Activated CD8-positive, alpha-beta memory T cell treated with anti-CD3 and anti-CD28 coated beads, Interleukin-2, amount 10 ng/mL, durations not matched to agents 7 days and 5 days (primary cell): ENCODE measurements around the gene HOXA2. TPM values are rescaled to one million over a fixed set of nuclear protein-coding genes. Genes with fewer than 3 reads are reported as not detected.

Experiments
- ATAC-seq: fragments of 150-1000 bp; cut with Tn5 transposase; one replicate; pipeline ENCODE4 v1.10.0; 2021; ENCODE audit warnings: moderate library complexity
- CTCF ChIA-PET: fragments of 350-600 bp; sonication (Branson Sonifier 250); formaldehyde crosslinking; loops from one replicate; lab custom pipeline; 2021; ENCODE audit warnings: antibody characterized with exemption; lab: Charles Lee
- DNase-seq: peaks from one replicate; pipeline ENCODE4 v3.0.0-alpha.2; 2020
- H3K27ac Mint-ChIP-seq: one replicate; pipeline ENCODE4 v1.8.0; 2021; ENCODE audit warnings: mild to moderate bottlenecking, mixed read lengths
- H3K27me3 Mint-ChIP-seq: one replicate; pipeline ENCODE4 v1.8.0; 2021; ENCODE audit warnings: mixed read lengths
- H3K36me3 Mint-ChIP-seq: one replicate; pipeline ENCODE4 v1.8.0; 2021; ENCODE audit warnings: mild to moderate bottlenecking, mixed read lengths
- H3K4me1 Mint-ChIP-seq: one replicate; pipeline ENCODE4 v1.8.0; 2021; ENCODE audit warnings: mixed read lengths
- H3K4me3 Mint-ChIP-seq: one replicate; pipeline ENCODE4 v1.8.0; 2021; ENCODE audit warnings: mild to moderate bottlenecking, moderate library complexity, mixed read lengths
- H3K9me3 Mint-ChIP-seq: one replicate; pipeline ENCODE4 v1.8.0; 2022; ENCODE audit warnings: low read depth, mixed read lengths
- total RNA-seq, 2 experiments: library from RNA; stranded (reverse); gene quantifications; one replicate each; pipeline ENCODE4 v1.2.3, GENCODE V29; 2021

The HOXA2 gene
- total RNA-seq, 2 experiments from 2014 or later: not detected

DNA sequence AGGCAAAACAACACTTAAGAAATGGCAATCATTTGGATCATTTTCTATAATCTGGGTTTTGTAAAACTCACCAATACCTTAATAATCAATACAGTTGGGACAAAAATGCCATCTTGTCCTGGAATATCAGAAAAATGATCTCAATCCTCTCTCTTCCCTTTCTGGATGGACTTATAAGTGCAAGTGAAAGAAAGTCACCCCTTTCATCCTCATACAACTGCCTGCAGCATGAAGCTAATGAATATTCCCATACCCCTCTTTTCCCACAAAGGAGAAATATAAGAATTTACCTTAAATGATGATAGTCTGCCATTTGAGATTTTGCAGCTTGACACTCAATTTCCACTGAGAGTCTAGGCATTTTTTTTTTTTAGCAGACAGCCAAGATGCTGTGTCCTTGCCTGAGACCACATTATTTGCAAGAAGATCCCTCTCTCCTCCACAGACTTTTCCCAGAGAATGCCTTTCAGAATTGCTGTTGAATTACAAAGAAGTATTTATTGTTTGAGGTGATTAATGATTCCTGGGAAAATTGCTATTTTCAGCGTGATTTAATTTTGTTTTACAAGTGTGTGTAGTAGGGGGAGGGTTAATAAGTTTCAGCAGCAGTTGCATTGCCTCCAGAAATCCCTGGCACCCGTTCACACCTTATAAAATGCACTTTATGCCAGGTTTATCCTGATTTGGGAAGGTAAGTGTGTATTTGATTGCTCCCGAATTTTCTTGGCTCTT, 24.3 kb upstream of the HOXA2 start:
- H3K36me3 Mint-ChIP-seq: no peaks in the 10 kb centered on the region
- no peaks in the 10 kb centered on the region for H3K9me3 Mint-ChIP-seq
- no peak overlapping the region for H3K4me3 Mint-ChIP-seq
- ATAC-seq (no peak), DNase-seq (no peak)
- H3K4me1 Mint-ChIP-seq: peaks cover 2% of the 10 kb centered on the region
- peaks cover 45% of the 10 kb centered on the region for H3K27me3 Mint-ChIP-seq
- CTCF ChIA-PET: interaction anchor here (0.6 kb wide), 1 partner anchor 559 kb away, joined by 3 read pairs; no protein-coding TSS in a partner anchor
- no peak overlapping the region for H3K27ac Mint-ChIP-seq

DNA sequence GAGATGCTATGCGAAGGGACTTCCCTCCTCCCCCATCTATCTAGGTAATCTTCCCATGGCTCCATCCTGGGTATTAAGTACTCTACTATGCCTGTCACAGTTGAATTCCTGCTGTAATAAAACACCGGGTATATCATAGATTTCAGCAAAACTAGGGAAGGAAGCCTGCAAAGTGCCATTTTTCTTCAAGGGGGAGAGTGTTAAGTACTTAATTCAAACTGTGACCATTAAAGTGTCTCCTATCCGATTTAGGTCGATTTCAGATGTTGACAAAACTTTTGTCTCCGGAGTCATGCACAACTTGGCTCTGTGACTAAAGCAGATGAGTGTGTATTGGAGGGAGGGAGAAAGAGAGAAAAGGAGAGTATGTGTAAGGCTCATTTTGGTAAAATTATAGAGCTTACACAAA, 23.5 kb upstream of the HOXA2 start:
- ATAC-seq (no peak), DNase-seq (no peak)
- Mint-ChIP-seq H3K27ac (no peak overlapping the region), H3K4me3 (no peak overlapping the region), H3K36me3 (no peaks in the 10 kb centered on the region), H3K27me3 (peaks cover 39% of the 10 kb centered on the region), H3K4me1 (no peaks in the 10 kb centered on the region), H3K9me3 (no peaks in the 10 kb centered on the region)
- CTCF ChIA-PET: interaction anchor here (0.6 kb wide), 1 partner anchor 560 kb away, joined by 3 read pairs; no protein-coding TSS in a partner anchor

DNA sequence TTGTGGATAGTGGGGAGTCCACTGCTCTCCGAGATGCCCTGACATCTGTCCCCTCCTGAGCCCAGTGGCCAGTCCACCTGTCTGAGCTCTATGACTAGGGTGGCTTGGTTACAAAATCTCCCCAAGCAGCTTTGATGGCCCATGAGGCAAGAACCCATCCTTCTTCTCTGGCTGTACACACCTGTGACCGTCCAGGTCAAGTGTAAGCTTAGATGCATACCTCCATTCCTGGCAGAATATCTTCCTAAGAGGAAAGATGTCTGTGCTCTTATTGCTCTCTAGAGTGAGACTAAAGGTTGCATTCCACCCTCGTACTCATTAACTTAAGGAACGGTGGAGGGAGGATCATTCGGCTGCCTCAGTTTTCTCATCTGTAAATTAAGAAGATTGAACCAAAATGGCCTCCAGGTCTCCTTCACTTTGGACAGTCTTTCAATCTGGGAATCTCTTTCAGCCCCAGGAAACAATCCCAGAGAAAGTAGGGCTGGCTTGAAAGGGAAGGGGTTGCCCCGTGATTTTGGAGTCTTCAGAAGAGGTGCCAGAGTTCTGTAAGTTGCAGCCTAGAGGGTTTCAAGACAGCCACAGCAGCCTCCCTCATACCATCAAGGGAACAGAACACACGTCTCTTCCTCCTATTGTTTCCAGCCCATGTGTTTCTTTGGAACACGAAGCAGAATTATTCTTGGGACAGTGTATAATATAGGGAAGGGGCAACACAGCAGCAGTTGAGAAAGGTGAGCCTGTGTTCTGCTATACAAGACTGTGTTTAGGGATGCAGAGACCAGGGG, 22.6 kb upstream of the HOXA2 start:
- Mint-ChIP-seq H3K9me3 (no peaks in the 10 kb centered on the region), H3K4me1 (no peaks in the 10 kb centered on the region), H3K27ac (no peak overlapping the region), H3K4me3 (no peak overlapping the region), H3K27me3 (peaks cover 39% of the 10 kb centered on the region), H3K36me3 (no peaks in the 10 kb centered on the region)
- no peak for ATAC-seq
- CTCF ChIA-PET: no interaction called here
- DNase-seq: no peak

DNA sequence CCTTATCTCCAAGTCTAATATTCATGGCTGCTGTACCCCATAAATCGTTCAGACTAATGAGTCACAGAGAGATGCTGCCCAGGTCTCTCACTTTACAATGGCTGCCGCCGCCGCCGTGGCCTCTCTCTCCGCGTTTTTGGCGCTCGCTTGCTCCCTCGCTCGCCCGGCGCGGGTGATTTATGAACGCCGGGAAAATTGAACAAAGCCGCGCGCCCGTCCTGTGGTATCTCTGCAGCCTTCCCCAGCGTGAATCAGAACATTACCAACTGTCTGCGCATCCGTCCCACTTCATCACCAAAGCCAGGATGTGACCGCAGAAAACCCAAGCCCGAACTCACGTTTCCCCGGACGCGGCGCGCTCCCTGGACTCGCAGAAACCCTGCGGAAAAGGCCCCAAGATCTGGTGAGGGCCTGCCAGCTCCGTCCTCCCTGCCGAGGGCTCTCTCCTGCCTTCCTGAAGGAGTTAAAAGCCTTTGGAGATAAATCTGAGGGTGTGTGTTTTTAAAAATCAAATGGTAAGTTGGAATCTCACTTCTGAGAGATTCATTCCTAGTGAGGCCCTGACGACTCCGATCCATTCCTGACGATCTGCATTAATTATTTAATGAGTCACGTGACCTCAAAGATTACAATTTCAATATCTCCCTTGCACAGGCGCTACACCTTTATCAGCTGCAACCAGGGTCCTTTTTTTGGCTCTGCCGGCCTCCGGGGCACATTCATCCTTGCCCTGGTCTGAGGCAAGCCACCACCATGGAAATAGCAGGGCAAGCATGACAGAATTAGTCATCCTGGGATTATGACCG, 21.8 kb upstream of the HOXA2 start:
- Mint-ChIP-seq H3K9me3 (no peaks in the 10 kb centered on the region), H3K4me1 (no peaks in the 10 kb centered on the region), H3K4me3 (no peak overlapping the region), H3K36me3 (no peaks in the 10 kb centered on the region), H3K27ac (no peak overlapping the region), H3K27me3 (peaks cover 35% of the 10 kb centered on the region)
- CTCF ChIA-PET: no interaction called here
- DNase-seq (no peak), ATAC-seq (no peak)

DNA sequence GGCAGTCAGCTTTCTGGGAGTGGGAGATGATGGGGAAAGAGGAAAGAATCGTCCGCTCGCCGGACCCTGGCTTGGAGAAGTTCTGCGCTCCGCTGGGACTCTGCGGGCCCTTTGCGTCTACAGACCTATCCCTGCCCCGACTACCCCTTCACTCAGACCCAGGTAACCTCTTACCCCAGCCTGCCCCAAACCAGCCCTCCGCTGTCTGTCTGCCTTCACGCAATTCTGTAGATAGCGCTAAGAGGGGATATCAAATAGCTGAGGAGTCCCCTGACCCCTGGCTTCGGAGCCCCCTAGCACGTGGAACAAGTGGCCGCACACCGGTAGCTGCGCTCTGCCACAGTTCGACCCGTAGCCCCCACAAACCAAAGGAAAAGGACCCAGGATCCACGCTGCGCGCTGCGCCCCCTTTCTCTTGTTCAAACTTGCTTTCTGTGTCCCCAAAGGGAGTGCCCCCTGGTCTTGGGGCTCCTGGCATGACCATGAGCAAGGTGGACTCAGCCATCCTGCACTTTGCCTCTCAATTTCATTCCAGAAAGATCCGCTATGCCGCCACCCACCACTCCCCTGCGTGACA, 21.1 kb upstream of the HOXA2 start:
- Mint-ChIP-seq H3K27ac (no peak overlapping the region), H3K9me3 (no peaks in the 10 kb centered on the region), H3K4me1 (no peaks in the 10 kb centered on the region), H3K4me3 (no peak overlapping the region), H3K36me3 (no peaks in the 10 kb centered on the region), H3K27me3 (peaks cover 29% of the 10 kb centered on the region)
- DNase-seq (no peak), ATAC-seq (no peak)
- CTCF ChIA-PET: no interaction called here

DNA sequence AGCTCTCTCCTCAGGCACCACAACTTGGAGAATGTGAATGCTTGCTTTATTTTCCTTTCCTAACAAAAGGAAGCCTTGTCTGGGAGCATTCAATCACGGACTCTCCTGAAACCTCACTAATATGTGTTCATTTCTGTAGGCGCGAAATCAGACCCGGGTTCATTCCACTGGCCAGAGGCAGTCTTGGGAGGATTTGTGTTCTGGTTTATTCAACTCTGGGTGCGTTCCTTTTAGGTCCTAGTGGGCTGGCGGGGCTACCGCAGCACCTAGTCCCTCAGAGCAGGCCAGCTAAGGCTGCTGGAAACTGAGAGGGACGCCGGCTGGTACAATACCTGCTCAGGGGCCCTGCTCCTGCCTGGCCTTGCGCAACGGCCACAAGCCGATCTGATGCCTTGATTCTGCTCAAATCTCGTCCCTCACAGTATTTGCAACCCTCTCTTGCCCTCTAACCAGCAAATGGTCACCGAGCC, 20.6 kb upstream of the HOXA2 start:
- H3K27me3 Mint-ChIP-seq: peaks cover 23% of the 10 kb centered on the region
- no peak for DNase-seq
- H3K36me3 Mint-ChIP-seq: no peaks in the 10 kb centered on the region
- CTCF ChIA-PET: no interaction called here
- no peaks in the 10 kb centered on the region for H3K9me3 Mint-ChIP-seq
- no peaks in the 10 kb centered on the region for H3K4me1 Mint-ChIP-seq
- no peak for ATAC-seq
- no peak overlapping the region for H3K27ac Mint-ChIP-seq
- no peak overlapping the region for H3K4me3 Mint-ChIP-seq

DNA sequence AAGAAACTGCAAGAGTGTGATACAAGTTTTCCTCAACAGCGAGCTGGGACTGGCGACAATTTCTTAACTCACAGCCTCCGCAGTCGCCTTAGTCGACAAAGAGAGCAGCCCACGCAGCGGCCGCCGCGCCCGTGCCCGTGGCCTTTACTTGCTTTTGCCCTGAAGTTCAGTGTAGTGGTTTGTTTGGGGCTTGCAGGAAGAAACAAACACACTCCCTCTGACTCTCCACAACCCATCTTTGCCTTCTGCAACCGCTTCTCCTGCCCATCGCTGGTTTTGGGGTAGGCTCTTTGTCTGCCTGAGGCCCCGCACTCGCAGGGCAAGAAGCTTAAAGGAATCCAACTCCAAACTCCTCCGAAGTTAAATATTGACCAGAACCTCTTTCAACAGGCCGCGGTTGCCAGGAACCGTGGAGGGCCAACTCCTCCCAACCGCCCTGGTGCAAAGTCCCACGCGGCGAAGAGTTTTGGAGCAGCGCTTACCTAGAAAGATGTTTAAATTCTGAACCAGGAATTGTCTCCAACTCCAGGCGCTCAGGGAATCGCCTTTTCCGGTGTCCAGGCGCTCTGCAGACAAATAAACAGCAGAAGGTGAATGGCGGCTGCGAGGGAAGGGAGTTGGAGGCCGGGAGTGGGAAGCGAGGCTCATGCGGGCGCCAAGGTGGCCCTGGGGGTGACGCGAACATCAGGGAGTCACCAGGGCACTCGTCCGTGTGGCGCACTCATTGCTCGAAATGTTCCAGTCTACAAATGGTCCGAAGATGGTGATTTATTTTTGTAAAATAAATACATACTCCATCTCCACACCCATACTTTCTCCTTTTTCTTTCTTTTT, 19.8 kb upstream of the HOXA2 start:
- CTCF ChIA-PET: no interaction called here
- ATAC-seq: no peak
- H3K27ac Mint-ChIP-seq: no peak overlapping the region

DNA sequence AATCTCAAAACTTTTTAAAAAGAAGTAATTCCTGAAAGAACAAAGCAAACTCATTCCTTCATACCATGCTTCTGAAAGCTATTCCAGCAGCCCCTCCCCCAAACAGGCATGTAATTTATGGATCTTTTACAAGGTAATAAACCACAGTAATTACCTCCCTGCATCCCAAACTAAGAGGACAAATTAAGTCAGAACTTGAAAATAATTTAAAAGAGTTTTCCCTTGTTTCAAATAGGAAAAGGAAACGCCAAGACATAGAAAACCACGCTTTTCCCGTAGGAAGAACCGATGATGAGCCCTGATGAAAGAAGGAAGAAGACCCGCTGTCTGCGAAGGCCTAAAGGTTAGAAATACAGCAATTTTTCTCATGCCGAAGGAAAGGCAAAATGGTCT, 19.2 kb upstream of the HOXA2 start:
- ATAC-seq (no peak), DNase-seq (no peak)
- no peak overlapping the region for H3K4me3 Mint-ChIP-seq
- H3K4me1 Mint-ChIP-seq: no peaks in the 10 kb centered on the region
- peaks cover 10% of the 10 kb centered on the region for H3K27me3 Mint-ChIP-seq
- H3K27ac Mint-ChIP-seq: no peak overlapping the region
- CTCF ChIA-PET: no interaction called here
- no peaks in the 10 kb centered on the region for H3K36me3 Mint-ChIP-seq
- no peaks in the 10 kb centered on the region for H3K9me3 Mint-ChIP-seq

More for the DNA sequence above, 19.8 kb upstream of the HOXA2 start:
- Mint-ChIP-seq H3K4me1 (no peaks in the 10 kb centered on the region), H3K4me3 (no peak overlapping the region), H3K27me3 (peaks cover 16% of the 10 kb centered on the region), H3K36me3 (no peaks in the 10 kb centered on the region), H3K9me3 (no peaks in the 10 kb centered on the region)
- DNase-seq: no peak

DNA sequence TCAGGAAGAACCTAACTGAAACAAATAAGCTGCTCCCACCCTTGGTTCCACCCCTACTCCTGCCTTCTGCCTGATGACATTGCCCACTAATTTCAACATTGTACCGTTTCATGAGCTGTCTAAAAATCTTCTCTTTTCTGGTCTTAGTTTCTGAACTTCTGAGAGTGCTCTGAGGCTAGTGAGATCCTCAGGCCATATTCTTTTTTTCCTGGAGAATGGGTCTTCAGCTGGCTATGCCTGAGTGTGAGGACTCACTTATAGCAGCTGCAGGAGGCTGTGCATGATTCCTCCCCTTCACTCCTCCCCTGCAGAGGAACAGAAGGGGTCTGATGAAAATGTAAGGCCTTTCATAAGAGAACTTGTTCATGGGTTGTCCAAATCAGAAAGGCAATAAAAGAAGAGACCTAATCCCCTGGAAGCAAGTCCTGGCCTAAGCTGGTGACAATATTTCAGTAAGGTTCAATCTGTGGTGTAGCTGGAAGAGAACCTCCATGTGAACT, 17.0 kb upstream of the HOXA2 start:
- no peak overlapping the region for H3K4me3 Mint-ChIP-seq

DNA sequence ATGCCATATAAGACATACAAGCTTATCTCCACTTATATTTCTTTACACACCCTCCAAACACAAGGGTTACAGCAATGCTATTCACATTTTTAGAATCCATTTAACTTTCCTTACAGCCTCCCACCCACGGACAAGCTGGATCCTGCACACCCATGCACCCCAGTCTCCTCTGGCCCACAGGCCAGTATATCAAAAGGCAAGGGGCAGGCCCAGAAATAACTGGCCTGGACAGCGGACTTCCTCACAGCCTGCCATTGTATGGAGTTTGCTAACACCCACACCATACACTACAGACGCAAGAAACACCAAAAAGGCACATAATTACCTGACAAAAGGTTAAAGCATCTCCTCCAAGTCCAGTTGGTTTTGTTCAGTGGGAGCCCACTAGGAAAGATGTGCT, 16.1 kb upstream of the HOXA2 start:
- CTCF ChIA-PET: interaction anchor here (0.5 to 1.1 kb wide), 3 partner anchors 9 to 32 kb away, joined by 3 to 4 read pairs (median 3); no protein-coding TSS in a partner anchor
- ATAC-seq: no peak

More for the DNA sequence above, 17.0 kb upstream of the HOXA2 start:
- CTCF ChIA-PET: no interaction called here
- ATAC-seq (no peak), DNase-seq (no peak)
- no peaks in the 10 kb centered on the region for H3K36me3 Mint-ChIP-seq
- no peaks in the 10 kb centered on the region for H3K4me1 Mint-ChIP-seq
- H3K9me3 Mint-ChIP-seq: no peaks in the 10 kb centered on the region
- H3K27me3 Mint-ChIP-seq: no peaks in the 10 kb centered on the region
- H3K27ac Mint-ChIP-seq: no peak overlapping the region

DNA sequence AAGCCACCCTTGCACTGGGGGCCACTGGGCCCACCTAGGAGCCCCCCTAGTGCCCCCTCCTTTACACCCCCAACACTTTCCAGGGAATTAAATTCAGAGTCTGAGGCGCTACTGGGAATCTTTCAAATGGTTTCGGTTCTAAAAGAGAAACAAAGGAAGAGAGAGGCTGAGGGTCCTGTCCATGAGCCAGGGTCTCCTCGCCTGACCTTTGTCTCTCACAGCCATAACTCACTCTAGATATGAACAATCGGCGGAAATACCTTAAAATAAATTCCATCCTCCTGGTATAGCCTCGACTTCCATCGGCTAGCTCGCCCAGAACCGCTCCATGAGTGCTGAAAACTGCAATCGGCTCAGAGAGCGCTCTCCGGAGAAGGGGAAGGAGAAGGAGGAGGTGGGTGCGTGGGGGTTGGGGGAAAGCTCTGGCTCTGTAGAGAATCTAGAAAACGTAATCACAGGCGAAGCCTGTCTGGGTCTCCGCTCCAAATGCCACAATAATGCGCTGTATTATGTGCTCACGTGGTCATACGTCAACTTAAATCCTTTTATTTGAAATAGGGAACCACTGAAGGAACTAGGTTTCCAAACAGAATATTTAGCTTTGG, 15.5 kb upstream of the HOXA2 start:
- no peaks in the 10 kb centered on the region for H3K9me3 Mint-ChIP-seq
- H3K27me3 Mint-ChIP-seq: no peaks in the 10 kb centered on the region
- H3K4me3 Mint-ChIP-seq: no peak overlapping the region
- H3K36me3 Mint-ChIP-seq: no peaks in the 10 kb centered on the region
- DNase-seq (no peak), ATAC-seq (no peak)
- no peak overlapping the region for H3K27ac Mint-ChIP-seq
- CTCF ChIA-PET: interaction anchor here (0.5 to 1.1 kb wide), 3 partner anchors 8 to 32 kb away, joined by 3 to 4 read pairs (median 3); no protein-coding TSS in a partner anchor
- H3K4me1 Mint-ChIP-seq: no peaks in the 10 kb centered on the region

More for the DNA sequence above, 16.1 kb upstream of the HOXA2 start:
- no peak for DNase-seq
- H3K36me3 Mint-ChIP-seq: no peaks in the 10 kb centered on the region
- H3K4me1 Mint-ChIP-seq: no peaks in the 10 kb centered on the region
- no peaks in the 10 kb centered on the region for H3K9me3 Mint-ChIP-seq
- no peaks in the 10 kb centered on the region for H3K27me3 Mint-ChIP-seq
- H3K4me3 Mint-ChIP-seq: no peak overlapping the region
- no peak overlapping the region for H3K27ac Mint-ChIP-seq
